Breast epithelium (tissue), 3 donors: Measurements from ENCODE around the gene ABI3.

Experiments used
- POLR2A ChIP-seq: fragments of 450-650 bp; IDR thresholded peaks from one replicate; pipeline ENCODE4 v1.6.1; 2016; ENCODE audit warnings: antibody characterized with exemption, mild to moderate bottlenecking, moderate library complexity
- POLR2AphosphoS5 ChIP-seq, 3 donors: sonication (generic); formaldehyde crosslinking; IDR thresholded peaks; one replicate each; pipeline ENCODE4 v1.6.1; 2017; ENCODE audit warnings: antibody characterized with exemption in 3 of 3
- TF ChIP-seq, protein P1 (sequence below), 3 donors: fragments of 450-650 bp; IDR thresholded peaks; one replicate each; pipeline ENCODE4 v1.5.1; 2016 to 2017; ENCODE audit warnings: antibody characterized with exemption in 3 of 3, mild to moderate bottlenecking in 3 of 3, moderate library complexity in 3 of 3

DNA sequence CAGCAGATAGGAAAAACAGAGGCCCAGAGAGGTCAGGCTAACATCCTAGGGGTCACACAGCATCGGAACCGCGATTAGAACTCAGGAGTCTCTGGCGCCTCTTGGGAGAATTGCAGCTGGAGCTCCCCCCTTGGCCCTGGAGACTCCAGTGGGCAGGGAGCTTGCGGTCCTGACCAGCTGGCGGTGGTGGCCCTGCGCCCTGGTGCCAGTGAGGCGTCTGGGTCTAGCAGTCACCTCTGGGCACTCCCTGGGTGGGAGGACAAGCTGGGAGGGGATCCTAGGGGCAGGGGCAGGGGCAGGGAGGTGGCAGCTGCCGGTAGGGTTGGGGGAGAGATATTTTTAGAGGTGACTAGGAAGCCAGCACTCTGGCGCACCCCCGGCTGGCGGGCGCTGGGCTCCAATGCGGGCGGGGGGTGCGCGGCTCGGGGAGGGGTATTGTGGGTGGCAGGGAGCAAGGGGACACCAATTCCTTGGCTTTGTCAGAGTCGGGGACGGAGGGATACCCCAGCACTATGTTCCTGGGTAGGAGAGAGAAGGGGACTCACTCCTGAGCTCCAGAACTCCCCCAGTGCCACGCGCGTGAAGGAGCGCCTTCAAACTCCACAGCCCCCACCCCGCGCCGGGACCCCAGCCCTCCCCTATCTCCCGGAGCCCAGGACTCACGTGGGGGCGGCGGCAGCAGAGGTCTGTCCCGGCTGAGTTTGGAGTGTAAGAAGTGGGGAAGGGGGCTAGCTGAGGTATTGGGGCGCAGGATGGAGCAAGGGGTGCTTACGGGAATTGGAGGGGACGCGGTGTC lies 19.5 kb downstream of the ABI3 start:
- TF ChIP-seq, protein P1, sequence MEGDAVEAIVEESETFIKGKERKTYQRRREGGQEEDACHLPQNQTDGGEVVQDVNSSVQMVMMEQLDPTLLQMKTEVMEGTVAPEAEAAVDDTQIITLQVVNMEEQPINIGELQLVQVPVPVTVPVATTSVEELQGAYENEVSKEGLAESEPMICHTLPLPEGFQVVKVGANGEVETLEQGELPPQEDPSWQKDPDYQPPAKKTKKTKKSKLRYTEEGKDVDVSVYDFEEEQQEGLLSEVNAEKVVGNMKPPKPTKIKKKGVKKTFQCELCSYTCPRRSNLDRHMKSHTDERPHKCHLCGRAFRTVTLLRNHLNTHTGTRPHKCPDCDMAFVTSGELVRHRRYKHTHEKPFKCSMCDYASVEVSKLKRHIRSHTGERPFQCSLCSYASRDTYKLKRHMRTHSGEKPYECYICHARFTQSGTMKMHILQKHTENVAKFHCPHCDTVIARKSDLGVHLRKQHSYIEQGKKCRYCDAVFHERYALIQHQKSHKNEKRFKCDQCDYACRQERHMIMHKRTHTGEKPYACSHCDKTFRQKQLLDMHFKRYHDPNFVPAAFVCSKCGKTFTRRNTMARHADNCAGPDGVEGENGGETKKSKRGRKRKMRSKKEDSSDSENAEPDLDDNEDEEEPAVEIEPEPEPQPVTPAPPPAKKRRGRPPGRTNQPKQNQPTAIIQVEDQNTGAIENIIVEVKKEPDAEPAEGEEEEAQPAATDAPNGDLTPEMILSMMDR (IDR thresholded peaks at IDR 0.05): no peak
- TF ChIP-seq POLR2A: no peak
- TF ChIP-seq POLR2AphosphoS5 (IDR thresholded peaks at IDR 0.05): no peak
